Tongue (tissue), 2 donors: ENCODE results near the gene ITLN1. TPM values are rescaled to one million over a fixed set of nuclear protein-coding genes. Genes with fewer than 3 reads are reported as not detected.

Experiments
- DNase-seq: peaks from one replicate; pipeline ENCODE4 v3.0.0-alpha.2; 2015
- total RNA-seq: library from RNA; depleted of rRNA; stranded (reverse); fragments of >200 nt; gene quantifications from one replicate; pipeline ENCODE4 v1.2.3, GENCODE V29; 2014

The ITLN1 gene
- total RNA-seq, 1 donor from 2014 or later, result 0.62 TPM

GRCh38 chr1:160858097-160858496, 26.9 kb downstream of the ITLN1 start:
- peak; percentile 12 for DNase-seq

- DNase-seq, result no peak
Observed at GRCh38 chr1:160855181-160855981, 29.6 kb downstream of the ITLN1 start.

GRCh38 chr1:160853754-160854153, 31.2 kb downstream of the ITLN1 start:
- DNase-seq, result no peak

- no peak for DNase-seq
Observed at GRCh38 chr1:160853014-160853413, 32.0 kb downstream of the ITLN1 start.

- DNase-seq, result no peak
Observed at GRCh38 chr1:160850993-160851392, 34.0 kb downstream of the ITLN1 start.

GRCh38 chr1:160850541-160850940, 34.4 kb downstream of the ITLN1 start:
- no peak for DNase-seq

- DNase-seq, result no peak
Observed at GRCh38 chr1:160846281-160846680, 38.7 kb downstream of the ITLN1 start.

- no peak for DNase-seq
Observed at GRCh38 chr1:160844447-160845232, 40.3 kb downstream of the ITLN1 start.

GRCh38 chr1:160841079-160841478, 43.9 kb downstream of the ITLN1 start:
- no peak for DNase-seq

GRCh38 chr1:160839746-160840145, 45.2 kb downstream of the ITLN1 start:
- no peak for DNase-seq

GRCh38 chr1:160838888-160839287, 46.1 kb downstream of the ITLN1 start:
- DNase-seq, result no peak

GRCh38 chr1:160837558-160838205, 47.3 kb downstream of the ITLN1 start:
- peak; percentile 15 for DNase-seq

- DNase-seq, result no peak
Observed at GRCh38 chr1:160836981-160837557, 47.9 kb downstream of the ITLN1 start.

GRCh38 chr1:160836561-160836960, 48.4 kb downstream of the ITLN1 start:
- no peak for DNase-seq

- DNase-seq, result no peak
Observed at GRCh38 chr1:160835751-160836150, 49.2 kb downstream of the ITLN1 start.

- peak; percentile 68 for DNase-seq
Observed at GRCh38 chr1:160834945-160835565, 49.9 kb downstream of the ITLN1 start.

- peak; percentile 52 for DNase-seq
Observed at GRCh38 chr1:160830321-160831153, 54.4 kb downstream of the ITLN1 start.

- no peak for DNase-seq
Observed at GRCh38 chr1:160829766-160830165, 55.2 kb downstream of the ITLN1 start.

- no peak for DNase-seq
Observed at GRCh38 chr1:160827418-160827817, 57.6 kb downstream of the ITLN1 start.

- DNase-seq, result no peak
Observed at GRCh38 chr1:160826546-160826945, 58.4 kb downstream of the ITLN1 start.
